ENCODE measurements around the gene PFKP.

The PFKP gene

DNA sequence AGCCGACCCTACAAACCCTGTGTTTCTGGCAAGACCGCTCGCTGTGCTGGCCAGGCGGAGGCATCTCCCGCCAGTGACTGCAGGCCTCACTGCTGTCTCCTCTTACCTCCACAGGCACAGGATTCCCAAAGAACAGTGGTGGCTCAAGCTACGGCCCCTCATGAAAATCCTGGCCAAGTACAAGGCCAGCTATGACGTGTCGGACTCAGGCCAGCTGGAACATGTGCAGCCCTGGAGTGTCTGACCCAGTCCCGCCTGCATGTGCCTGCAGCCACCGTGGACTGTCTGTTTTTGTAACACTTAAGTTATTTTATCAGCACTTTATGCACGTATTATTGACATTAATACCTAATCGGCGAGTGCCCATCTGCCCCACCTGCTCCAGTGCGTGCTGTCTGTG is 69.0 kb downstream of the PFKP start:
- DNase-seq (ENCODE audit: low read depth): no peak

DNA sequence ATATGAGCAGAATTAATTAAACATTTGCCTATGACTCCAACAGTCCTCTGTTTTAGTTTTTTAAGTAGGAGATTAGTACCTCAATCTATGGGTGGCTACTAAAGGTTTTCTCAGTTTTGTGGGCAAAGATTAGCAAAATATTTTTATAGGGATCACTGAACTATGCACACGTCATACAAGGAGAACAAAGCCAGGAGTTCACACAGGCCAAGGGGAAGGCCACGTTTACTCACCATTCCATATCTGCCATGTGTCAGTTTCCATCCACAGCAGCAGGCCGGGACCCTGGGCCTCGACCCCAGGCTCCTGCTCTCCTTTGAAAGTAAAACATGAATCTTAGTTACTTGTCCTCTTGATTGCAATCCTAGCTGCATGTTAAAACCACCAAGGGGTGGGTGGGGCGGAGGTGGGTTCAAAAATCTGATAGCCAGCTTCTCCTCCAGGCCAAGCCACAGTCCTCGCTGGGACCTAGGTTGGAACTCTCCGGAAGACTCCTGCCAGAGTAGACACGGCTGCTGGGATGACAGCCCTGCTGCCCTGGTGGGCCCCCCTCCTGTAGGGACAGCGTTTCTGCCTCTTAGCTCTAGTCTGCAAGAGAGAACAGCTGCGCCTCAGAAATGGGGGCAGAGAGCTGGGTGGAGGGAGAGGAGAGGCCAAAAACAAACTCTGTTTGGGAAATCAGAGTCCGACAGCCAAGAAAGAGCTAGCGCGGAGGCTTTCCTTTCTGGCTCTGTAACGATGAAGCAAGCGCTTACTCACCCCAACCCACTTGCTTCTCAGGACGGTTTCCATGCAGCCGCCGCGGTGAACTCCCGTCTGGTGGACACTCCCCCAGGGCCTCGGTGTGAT is 69.6 kb downstream of the PFKP start:
- no peak for DNase-seq (ENCODE audit: low read depth)

DNA sequence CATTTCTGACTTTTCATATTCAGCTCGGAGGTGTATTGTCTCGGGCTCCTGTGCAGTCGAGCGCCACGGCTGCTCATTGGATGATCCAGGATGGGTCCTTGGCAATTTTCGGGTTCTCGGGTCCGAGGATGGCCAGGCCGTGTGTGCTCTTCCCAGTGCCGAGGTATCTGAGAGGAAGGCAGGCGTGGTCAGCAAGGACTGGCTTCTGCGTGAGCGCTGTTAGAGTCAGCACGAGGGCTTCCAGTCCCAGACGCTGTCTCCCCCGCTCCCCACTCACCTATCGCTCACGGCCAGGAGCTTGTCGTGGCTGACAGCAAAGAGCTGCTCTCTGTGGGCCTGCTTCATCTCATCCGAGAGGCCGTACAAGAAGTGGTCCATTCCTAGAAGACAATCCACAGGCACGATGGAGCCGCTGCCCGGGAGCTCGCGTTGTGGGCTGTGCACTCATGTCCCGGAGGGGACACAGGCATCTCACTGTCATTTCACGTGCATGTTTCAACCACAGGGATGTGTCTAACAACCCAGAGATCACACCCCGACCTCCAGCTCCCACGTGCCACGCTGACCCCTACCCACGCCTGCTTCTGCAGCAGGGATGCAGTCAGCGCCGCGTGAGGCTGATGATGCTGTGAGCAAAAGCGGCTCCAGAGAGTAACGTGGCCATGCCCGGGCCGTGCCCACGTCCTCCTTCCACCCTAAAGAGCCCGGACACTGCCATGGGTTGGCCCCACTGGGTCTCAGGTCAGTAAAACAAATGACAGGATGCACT is 70.8 kb downstream of the PFKP start:
- no peak for DNase-seq (ENCODE audit: low read depth)

DNA sequence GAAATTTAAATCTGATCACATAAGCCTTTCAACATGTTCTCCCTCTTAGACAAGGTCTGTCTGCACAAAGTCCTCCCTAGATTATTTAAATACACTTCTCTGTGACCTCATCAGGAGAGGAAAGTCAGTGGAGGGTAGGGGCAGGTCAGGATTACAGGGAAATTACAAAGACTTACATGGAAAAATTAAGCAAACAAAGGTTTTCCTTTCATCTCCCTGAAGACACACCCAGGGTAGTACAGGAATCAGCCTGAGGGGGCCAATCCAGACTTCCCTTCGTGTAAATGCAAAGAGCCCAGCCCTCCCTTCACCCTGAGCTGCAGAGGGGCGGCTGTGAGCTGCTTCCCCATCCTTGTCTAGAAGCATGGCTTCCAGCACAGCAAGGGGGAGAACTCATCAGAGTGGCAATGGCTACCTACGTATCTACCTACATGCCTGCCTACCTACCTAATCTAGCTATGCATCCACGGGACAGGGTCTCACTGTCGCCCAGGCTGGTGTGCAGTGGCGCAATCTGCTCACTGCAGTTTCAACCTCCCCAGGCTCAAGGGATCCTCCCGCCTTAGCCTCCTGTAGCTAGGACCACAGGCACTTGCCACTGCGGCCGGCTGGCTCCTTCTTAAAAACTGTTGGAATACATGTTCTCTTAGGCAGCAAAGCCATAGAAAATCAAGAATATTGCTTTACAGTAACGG is 72.0 kb downstream of the PFKP start:
- DNase-seq (ENCODE audit: low read depth): no peak

DNA sequence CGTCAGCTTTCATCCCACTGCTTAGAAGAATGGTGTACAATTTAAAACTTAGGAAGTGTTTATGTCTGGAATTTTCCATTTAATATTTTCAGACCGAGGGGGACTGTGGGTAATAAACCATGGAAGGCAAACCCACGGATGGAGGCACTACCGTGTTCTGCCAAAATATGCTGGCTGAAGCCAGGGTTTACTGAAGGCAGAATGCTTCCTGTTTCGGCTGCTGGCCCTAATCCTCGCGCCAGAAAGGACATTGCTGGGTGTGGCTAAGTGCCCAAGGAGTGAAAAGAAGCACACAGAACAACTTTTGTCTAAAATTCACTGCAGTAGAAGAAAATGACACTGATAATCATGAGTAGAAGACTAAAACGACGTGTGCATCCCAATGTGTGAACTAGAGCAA is 72.9 kb downstream of the PFKP start:
- no peak for DNase-seq (ENCODE audit: low read depth)

DNA sequence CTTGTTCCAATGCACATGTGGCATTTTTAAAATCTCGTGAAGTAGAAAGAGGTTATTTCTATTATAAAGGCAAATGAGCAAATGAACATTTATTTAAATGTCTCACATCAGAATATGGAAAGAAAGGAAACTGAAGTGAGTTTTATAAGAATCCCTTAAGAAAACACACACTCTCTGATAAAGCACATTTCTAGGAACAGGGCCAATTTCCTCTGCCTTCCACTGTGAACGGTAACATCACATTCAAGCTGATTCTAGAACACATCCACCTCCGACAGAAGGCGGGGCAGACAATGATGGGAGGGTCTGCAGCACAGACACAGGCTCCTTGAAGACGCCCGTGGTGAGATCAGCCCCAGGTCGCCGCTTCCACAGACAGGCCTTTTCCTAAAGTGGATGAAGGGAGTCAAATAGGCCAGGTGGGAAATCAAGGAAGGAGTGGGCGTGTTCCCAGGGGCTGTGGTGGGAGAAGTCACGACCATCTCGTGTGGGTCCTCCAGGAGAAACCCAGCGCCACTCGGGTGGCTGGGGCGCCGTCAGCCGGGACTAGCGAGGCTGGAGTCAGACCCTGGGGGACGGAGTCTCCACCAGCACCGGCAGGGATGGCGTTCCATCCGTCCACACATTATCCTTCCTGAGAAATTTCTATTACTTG is 74.1 kb downstream of the PFKP start:
- no peak for DNase-seq (ENCODE audit: low read depth)

DNA sequence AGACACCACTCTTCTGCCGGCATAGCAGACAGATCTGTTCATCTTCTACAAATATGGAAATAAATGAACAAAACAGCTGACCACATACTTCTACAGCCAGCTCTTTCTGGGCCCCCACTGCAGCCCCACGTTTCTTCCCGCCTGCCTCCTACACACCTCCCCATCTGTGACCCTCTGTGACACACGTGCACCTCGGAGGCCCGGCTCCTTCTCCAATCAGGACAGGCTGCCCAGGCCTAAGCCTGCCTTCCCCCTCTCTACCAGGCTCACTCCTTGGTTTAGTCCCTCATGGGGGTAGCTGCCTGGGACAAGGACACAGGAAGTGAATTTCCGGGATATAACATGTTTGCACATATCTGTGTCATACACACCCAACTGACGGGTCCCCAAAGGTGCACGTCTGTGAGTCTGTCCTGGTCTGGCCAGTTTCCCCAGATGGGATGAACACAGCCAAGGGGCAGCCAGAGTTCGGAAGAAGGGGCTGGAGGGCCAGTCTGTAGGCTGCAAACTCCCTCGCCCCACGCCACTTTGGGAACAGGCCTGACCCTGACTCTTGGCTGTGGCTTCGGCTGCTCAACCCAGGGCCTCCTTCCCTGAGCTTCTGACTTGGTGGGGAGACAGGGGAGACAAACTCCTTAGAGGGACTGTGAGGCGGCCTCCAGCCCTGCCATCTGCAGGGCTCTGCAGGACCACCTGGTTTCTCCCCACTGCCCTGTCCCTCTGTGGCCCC is 75.0 kb downstream of the PFKP start:
- DNase-seq (ENCODE audit: low read depth): no peak

DNA sequence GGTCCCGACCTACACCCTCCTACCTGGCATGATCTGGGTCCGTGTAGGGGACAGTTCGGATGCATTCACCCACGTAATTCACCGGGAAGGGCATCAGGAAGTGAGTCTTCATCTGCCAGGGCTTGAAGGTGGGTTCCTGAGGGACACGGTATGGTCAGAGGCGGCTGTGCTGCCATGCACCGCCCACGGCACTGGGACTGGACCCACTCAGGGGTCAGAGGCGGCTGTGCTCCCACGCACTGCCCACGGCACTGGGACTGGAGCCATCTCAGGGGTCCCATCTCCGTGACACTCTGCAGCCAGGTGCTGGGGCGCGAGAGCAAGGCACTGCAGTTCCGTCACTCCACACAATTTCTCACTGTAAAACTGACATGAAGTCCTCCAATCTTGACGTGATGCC is 76.0 kb downstream of the PFKP start:
- no peak for DNase-seq (ENCODE audit: low read depth)

DNA sequence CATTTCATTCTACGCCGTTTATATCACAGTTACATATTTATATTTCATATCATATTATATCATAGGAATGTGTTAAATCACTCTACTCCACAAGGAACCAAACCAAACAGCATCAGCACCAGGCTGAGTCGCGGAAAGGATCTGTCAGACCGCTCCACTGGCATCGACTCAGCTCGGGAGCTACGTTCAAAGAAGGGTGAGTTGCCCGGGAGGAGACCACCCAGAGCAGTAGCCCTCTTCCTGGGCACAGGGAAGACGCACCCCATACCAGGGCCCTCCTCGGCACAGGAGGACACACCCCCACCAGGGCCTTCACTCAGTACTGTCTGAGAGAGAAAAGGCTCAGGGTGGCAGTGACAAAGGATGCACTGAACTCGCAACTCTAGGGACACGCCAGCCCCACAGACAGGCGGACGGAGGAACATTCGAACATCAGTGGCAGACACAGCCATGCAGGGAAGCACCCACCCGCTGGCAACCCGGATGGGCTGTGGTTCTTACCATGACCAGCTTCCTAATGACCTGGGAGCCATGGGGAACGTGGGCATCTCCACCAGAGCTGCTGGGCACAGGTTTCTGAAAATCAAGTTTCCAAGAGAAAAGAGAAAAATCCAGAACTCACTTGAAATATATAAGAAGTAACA is 76.6 kb downstream of the PFKP start:
- DNase-seq (ENCODE audit: low read depth): no peak

DNA sequence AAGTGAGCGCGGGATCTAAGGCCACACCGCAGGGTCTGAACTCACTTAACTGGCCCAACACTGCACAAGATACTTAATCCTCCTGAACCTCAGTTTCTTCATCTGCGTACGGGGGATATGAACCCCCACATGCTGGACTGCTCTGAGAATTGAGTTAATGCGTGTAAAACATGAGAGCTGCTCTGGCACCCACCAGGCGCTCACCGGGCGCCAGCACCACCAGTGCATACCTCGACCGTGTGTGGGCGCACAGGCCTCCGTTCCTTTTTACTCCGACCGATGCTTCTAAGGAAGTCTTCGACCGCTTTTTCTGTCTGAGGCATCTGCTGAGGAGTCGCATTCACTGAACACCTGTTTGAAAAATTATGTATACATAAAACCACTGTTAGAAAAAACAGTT is 78.0 kb downstream of the PFKP start:
- no peak for DNase-seq (ENCODE audit: low read depth)

DNA sequence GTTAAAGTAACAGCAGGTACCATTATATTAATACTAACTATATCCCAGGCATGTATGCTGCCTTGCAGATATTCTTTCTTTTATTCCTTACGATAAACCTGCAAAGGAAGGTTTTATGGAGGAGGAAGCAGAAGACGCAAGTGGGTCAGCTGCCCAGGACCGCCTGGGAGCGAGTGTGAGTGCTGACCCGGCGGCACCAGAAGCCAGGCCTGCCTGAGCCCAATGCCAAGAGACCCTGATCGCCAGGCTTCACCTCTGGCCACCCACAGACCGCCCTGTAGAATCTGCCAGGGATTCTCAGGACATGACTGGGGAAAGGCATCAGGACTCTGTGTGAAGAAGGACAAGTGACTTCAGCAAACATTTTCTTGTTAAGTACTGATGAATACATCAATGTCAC is 78.9 kb downstream of the PFKP start:
- DNase-seq (ENCODE audit: low read depth): no peak

DNA sequence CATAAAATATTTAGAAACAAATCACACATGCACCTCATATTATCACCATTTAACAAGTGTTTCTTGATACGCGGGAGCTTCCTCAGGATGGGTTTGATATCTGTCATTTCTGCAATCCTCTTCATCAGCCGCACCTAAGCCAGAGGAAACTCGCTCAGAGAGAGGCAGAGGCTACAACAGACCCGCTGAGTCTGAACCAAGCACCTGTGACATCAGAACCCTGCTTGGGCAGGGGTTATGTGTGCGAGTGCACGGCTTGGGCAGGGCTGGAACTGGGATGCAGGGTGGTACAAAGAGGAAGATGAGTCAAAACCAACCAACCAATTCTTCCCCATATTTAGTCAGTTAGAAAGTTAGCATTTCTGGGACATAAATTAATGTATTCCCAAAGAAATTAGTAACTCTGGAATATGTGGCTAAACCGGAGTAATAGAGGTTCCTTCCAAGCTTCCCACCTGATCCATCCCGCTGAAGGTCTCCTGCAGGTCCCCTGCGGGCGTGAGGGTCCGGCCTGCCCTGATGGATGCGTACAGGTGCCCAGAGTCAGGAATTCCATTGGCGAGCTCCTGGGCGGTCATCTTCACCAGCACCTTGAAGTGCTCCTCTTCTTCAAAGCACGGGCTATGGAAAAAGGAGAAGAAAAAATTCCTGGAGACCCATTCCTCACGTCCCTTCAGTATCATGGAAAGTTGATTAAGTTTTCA is 79.9 kb downstream of the PFKP start:
- DNase-seq (ENCODE audit: low read depth): no peak

DNA sequence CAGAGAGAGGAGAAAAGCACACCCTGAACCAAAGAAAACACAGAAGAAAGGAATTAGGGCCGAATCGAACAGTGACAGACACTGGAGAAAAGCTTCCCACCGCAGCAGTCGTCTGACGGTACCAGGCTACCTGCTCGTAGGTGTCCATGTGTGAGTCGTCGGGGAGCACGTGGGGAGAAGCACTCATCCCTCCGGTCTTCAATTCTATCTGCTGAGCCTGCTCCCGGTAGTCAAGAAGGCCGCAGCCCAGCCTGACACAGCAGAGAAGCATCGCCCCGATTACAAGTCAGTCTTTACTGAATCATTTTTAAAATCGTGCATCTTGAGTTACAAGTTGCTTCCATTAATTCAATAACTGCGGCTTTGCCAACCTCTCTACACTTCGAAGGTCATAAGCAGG is 80.7 kb downstream of the PFKP start:
- DNase-seq (ENCODE audit: low read depth): no peak

DNA sequence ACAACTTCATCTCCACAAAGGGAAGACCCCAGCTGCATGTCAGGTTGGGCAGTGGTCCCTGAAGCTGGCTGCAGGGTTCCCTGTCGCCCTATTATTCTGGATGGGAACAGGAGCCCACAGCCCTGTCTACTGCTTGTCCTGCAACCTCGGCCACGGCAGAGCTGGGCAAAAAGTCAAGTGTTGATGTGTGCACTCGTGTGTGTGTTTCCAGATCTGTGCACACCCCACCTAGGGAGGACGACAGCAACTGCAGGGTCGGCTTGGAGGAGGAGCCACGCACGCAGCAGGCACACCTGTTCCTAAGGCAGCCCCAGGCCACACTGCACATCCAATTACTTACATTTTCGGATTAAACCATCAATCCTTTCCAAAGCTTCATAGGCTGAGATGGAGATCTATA is 81.6 kb downstream of the PFKP start:
- no peak for DNase-seq (ENCODE audit: low read depth)

DNA sequence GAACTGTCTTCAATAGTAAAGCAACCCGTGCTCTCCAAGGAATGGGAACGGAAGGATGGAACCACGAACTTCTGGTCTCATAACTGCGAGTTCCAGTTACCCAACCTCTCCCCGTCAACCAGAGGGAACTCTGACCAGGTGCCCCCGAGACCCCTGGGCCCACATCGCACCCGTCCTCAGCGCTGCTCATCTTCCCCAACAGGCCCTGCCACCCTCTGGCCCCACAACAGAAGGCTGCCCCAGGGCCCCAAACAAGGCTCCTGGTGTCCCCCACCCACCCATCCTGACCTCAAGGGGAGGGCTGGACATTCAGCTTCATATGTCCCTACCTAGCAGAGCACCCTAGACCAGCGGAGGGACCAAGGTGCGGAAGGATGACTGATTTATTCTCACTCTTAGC is 82.6 kb downstream of the PFKP start:
- DNase-seq (ENCODE audit: low read depth): no peak

DNA sequence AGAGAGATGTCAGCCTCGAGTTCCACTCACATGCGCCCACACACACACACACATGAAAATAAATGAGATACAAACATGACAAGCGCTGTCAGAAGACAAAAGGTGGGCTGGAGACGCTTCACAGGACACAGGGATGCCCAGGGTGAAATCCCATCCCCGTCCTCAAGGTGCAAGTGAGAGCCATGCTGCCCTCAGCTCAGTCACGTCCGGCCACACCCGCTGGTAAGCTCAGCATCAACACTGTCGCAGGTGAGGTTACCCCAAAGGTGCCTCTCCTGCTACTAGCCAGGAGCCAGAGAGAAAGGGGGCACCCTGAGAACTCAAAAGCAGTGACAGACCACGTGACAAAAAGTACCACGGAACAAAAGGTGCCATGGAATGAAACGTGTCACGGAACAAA is 83.0 kb downstream of the PFKP start:
- no peak for DNase-seq (ENCODE audit: low read depth)

DNA sequence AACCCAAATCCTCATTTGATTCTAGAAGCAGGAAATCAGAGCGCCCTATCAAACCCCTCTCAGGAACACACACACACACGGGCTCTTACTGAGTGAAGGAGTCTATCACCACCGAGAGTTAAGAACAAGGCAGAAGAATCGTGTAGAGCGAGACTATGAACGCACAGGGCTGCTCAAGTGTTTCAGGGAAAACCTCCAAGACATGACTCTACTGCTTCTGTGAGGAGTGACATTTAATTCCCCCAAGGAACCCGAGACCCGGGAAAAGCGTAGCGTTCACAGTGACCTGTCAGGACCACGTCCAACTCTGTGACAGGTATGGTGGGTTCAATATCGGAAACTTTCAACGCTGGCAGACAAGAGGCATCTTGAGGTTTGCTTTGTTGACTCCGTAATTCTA is 83.6 kb downstream of the PFKP start:
- DNase-seq (ENCODE audit: low read depth): no peak

DNA sequence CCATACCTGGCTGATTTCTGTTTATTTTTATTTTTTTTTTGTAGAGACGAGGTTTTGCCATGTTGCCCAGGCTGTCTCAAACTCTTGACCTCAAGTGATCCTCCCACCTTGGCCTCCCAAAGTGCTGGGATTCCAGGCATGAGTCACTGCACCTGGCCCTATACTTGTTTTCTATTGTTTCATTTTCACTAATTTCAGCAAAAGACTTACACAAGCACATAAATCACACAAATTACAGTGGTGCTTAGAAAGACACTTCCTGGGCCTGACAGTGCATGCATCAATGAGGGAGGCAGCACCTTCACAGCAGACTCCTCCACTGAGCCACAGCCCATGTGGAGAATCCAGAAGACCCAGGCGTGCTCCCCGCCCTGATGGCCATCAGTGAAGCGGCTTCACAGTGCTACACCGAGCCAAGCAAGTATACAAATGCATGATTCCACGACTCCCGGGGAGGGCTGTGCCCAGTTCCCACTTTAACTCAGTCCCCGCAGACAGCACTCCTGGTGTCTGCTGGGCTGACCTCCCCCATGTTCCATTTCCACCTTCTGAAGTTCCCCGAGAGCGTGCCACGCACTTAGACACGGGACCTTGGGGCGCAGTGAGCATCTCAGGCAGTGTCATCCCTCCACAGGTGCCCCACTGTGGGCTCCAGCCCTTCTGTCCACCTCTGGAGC is 84.7 kb downstream of the PFKP start:
- no peak for DNase-seq (ENCODE audit: low read depth)

DNA sequence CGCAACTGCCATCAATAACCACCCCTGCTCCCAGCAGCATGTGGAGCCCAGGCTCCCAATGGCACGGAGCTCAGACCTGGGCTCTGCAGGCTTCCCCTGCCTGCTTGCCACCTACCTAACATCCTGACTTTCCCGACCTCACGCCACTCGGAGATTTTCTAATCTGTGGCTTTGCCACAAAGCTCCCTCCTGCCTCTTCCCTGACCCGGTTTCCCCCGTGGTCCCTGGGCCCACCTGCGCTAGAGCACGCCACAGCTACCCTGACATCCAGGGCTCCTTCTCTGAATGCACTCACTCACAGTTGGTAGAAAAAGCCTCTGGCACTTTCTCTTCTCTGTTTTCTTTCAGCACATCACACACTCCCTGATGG is 85.2 kb downstream of the PFKP start:
- DNase-seq (ENCODE audit: low read depth): no peak

DNA sequence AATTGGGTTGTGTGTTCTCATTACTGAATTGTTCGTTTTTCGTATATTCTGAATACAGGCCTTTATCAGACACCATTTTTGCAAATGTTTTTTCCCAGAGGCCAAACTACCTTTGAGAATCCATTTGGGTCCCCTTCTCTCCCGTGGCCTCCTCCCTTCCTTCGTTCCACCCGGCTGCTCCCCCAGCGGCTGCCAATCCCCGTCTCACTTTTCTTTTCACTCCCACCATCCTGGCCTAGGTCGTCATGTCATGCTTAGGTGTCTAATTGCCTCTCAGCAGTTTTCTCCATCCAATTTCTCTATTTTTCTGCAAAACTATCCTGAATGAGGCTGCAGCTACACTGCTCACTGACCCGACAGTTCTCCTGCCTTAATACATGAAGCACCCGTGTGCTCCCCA is 87.3 kb downstream of the PFKP start:
- DNase-seq (ENCODE audit: low read depth): no peak

Measured in stimulated activated CD8-positive, alpha-beta memory T cell treated with anti-CD3 and anti-CD28 coated beads, Interleukin-4, amount 100 ng/mL, for 24 hours (primary cell).